IPS-18c (cell line): ENCODE measurements around the gene PURA.
A peak's percentile ranks its signal among the peaks of the same experiment; 100 is the strongest.

Experiments used
- H3K4me3 ChIP-seq: 2 replicates; pipeline ENCODE4 v1.7.0; 2013; ENCODE audit warnings: low read depth, mild to moderate bottlenecking, low read length, moderate library complexity; ENCODE audit not compliant: insufficient read depth
- H3K9me3 ChIP-seq: one replicate; pipeline ENCODE4 v1.6.1; 2013; ENCODE audit warnings: mild to moderate bottlenecking, low read length, moderate library complexity; ENCODE audit not compliant: control insufficient read depth, insufficient read depth

Gene PURA

DNA sequence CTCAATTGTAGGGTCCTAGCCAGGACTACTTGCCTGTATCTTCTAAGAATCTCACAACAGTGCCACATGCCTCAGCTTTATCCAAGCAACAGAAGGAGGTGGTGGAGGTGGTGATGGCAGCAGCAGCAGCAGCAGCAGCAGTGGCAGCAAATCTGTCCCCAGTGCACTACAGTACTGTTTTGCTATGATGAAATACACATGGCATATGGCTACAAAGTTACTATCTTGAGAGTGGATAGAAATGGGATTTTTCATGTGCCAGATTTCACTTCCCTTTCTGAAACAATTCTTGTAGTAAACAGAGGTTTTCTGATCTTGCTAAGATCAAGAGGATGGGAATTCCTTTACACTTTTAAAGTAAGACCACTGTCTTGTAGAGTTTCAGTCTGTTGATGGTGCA is 53.0 kb downstream of the PURA start:
- no peaks in the 10 kb centered on the region for H3K9me3 ChIP-seq
- no peak overlapping the region for H3K4me3 ChIP-seq

DNA sequence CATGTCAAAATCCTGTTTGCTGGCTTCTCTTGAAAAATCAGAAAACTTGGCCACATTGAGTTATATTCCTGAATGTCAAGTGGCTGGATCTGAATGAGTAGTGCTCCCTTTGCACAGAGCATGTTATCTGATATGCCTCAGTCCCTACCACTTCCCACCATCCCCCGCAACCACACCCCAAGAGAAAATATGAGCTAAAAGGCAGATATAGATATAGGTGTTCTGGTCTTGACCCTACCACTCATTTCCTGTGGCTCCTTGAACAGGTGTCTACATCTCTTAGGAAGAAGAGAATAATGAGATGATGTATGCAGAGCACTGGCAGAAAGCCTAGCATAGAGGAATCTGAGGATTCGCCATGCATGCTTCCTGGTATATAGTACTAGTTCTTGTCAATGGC is 54.5 kb downstream of the PURA start:
- Histone ChIP-seq H3K9me3 (no peaks in the 10 kb centered on the region), H3K4me3 (no peak overlapping the region)

DNA sequence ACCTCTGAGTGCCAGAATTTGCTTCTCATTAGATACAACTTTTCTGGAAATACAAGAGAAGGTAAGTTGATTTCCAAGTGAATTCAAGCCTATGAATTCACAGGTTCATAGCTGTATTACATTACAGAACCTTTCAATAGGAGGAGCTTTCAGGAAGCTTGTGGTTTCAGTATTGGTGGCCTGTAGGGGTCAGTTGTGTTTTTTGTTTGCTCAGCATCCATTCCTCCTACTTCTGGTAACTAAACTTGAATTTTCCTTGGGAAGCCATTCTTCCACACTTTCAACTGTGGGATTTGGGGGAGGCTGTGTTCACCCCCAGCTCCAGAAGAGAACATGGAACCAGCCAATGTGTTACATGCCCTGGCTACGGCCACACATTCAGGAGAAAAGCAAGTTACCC is 55.5 kb downstream of the PURA start:
- Histone ChIP-seq H3K4me3 (no peak overlapping the region), H3K9me3 (no peaks in the 10 kb centered on the region)

DNA sequence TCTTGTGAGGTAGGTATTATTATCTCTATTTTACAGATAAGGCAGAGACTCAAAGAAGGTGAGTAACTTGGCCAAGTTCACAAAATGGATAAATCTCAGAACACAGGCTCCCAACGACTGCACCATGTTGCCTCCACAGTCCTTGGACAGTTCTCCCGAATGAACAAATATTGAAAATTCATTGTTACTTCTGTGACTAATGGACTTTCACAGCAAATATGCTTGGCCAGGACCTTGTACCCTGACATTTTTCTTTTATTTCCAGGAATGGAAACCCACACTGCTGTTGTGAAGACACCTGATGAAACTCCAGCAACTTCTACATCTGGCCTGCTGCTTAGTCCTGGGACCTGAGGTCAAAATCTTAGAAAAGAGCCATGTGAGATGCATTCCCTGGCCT is 58.6 kb downstream of the PURA start:
- Histone ChIP-seq H3K4me3 (no peak overlapping the region), H3K9me3 (no peaks in the 10 kb centered on the region)

DNA sequence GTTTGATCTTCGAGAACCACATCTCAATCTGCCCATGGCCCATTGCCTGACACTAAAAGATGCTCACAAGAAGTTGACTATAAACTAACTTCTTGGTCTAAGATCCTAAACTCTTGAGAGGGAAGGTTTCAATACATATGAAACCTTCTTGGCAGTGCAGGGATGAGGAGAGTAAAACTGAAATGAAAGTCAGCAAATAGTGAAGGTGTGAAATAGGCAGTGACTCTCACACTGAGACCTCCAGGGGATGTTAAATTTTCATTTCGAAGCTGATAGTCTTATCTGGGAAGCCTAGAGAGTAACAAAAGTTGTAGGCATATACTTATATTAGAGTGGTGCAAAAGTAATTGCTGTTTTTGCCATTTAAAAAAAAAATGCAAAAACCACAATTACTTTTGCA is 60.1 kb downstream of the PURA start:
- H3K9me3 ChIP-seq: no peaks in the 10 kb centered on the region
- H3K4me3 ChIP-seq: no peak overlapping the region

DNA sequence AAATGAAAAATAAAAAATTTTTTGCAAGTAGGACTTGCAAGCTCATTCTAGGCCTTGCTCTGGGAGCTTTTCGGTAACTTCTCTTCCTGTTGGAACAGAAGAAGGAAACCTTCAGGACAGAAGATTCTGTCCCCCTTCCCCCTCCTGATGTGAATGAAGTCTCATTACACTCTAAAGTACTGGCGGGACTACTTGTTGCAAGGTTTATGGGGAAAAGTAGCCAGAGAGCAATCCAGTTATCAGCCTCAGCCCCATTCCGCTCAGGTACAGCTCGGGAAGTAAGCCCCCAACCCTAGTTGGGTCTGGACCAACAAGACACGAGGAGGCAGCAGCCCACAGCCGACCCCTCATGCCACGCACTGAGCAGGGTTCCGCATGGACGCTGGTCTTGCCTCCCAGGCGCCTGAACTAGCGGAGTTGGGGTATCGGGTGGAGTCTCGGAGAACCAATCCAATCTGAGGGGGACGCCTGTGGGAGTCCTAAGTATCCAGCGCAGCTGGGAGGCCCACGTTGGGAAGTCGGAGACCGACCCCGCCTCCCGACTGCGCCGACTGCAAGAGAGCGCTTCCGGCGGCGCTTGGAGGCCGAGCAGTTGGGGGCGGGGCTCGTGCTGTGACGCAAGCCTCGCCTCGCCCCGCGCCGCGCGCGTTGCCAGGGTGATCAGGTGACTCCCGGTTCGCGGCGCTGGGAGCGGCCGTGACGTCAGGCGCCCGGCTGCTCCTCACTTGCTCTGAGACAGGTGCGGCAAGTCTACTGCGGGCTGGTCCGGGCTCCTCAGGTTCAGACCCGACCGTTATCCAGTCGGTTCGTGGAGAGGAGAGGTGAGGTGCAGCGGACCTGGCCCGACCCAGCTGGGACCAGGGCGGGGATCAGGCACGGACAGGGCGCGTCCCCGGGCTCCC is 60.8 kb downstream of the PURA start, which contains the start of gene CYSTM1:
CYSTM1 (plus strand) TSS at position 724 of the 902 bp plus-strand sequence. CDS start 19,278 bp downstream, outside the sequence.
- Histone ChIP-seq H3K4me3 (peak within 1 kb of the TSS; percentile 88), H3K9me3 (no peaks in the 10 kb centered on the region)
